SK-N-SH treated with all-trans-retinoic acid at 6 μM for 48 hours (cell line): ENCODE measurements around the gene CCBE1.

Experiments
- ATAC-seq: fragments of 200-7000 bp; cut with Tn5 transposase; 3 replicates; pipeline ENCODE4 v1.9.1; 2020; ENCODE audit warnings: mild to moderate bottlenecking, moderate library complexity
- ARNTL ChIP-seq: fragments of 450-650 bp; formaldehyde crosslinking; IDR thresholded peaks from 2 replicates; pipeline ENCODE4 v1.5.0; 2020; ENCODE audit warnings: low read depth, mild to moderate bottlenecking, moderate library complexity, borderline replicate concordance
- ESRRG ChIP-seq: fragments of 250-450 bp; sonication (Bioruptor Pico); IDR thresholded peaks from 2 replicates; pipeline ENCODE4 v1.6.1; 2021; ENCODE audit warnings: mild to moderate bottlenecking
- GLIS3 ChIP-seq: fragments of 250-450 bp; sonication (Bioruptor Pico); IDR thresholded peaks from 2 replicates; pipeline ENCODE4 v1.5.0; 2020; ENCODE audit warnings: mild to moderate bottlenecking, moderate library complexity
- ISL1 ChIP-seq: fragments of 250-450 bp; sonication (Bioruptor Pico); IDR thresholded peaks from 2 replicates; pipeline ENCODE4 v2.1.2; 2022; ENCODE audit warnings: mild to moderate bottlenecking, moderate library complexity
- OSR1 ChIP-seq: fragments of 250-450 bp; sonication (Bioruptor Pico); IDR thresholded peaks from 2 replicates; pipeline ENCODE4 v1.8.0; 2022; ENCODE audit warnings: moderate library complexity, mild to moderate bottlenecking, inconsistent platforms
- RARB ChIP-seq: fragments of 250-450 bp; sonication (Bioruptor Pico); IDR thresholded peaks from 2 replicates; pipeline ENCODE4 v1.8.0; 2021; ENCODE audit warnings: mild to moderate bottlenecking, moderate library complexity
- SNAI2 ChIP-seq: fragments of 250-450 bp; sonication (Bioruptor Pico); IDR thresholded peaks from 2 replicates; pipeline ENCODE4 v1.5.0; 2020; ENCODE audit warnings: mild to moderate bottlenecking, moderate library complexity
- TCF4 ChIP-seq: fragments of 250-450 bp; sonication (Bioruptor Pico); IDR thresholded peaks from 2 replicates; pipeline ENCODE4 v1.8.0; 2021; ENCODE audit warnings: mild to moderate bottlenecking, moderate library complexity, borderline replicate concordance
- ZC3H10 ChIP-seq: fragments of 250-450 bp; sonication (Bioruptor Pico); IDR thresholded peaks from 2 replicates; pipeline ENCODE4 v1.5.1; 2021; ENCODE audit warnings: mild to moderate bottlenecking, moderate library complexity
- ZFP3 ChIP-seq: fragments of 250-450 bp; sonication (Bioruptor Pico); IDR thresholded peaks from 2 replicates; pipeline ENCODE4 v1.5.0; 2020; ENCODE audit warnings: mild to moderate bottlenecking, moderate library complexity
- ZFP30 ChIP-seq: fragments of 450-650 bp; formaldehyde crosslinking; IDR thresholded peaks from 2 replicates; pipeline ENCODE4 v1.5.0; 2022; ENCODE audit warnings: mild to moderate bottlenecking, moderate library complexity
- ZNF70 ChIP-seq: fragments of 450-650 bp; formaldehyde crosslinking; IDR thresholded peaks from 2 replicates; pipeline ENCODE4 v1.5.0; 2020; ENCODE audit warnings: mild to moderate bottlenecking, moderate library complexity
- TF ChIP-seq, protein P1 (sequence below): fragments of 250-450 bp; sonication (Bioruptor Pico); IDR thresholded peaks from 2 replicates; pipeline ENCODE4 v1.8.0; 2021; ENCODE audit warnings: low read depth, mild to moderate bottlenecking, moderate library complexity, borderline replicate concordance
- TF ChIP-seq, protein P2 (sequence below): fragments of 250-450 bp; sonication (Bioruptor Pico); IDR thresholded peaks from 2 replicates; pipeline ENCODE4 v1.5.1; 2021; ENCODE audit warnings: mild to moderate bottlenecking, moderate library complexity
- TF ChIP-seq, protein P3 (sequence below): fragments of 250-450 bp; sonication (Bioruptor Pico); IDR thresholded peaks from 2 replicates; pipeline ENCODE4 v1.5.1; 2020; ENCODE audit warnings: low read depth, mild to moderate bottlenecking, moderate library complexity
- TF ChIP-seq, protein P4 (sequence below): fragments of 250-450 bp; sonication (Bioruptor Pico); IDR thresholded peaks from 2 replicates; pipeline ENCODE4 v1.5.0; 2020; ENCODE audit warnings: mild to moderate bottlenecking, moderate library complexity

CCBE1 gene

DNA sequence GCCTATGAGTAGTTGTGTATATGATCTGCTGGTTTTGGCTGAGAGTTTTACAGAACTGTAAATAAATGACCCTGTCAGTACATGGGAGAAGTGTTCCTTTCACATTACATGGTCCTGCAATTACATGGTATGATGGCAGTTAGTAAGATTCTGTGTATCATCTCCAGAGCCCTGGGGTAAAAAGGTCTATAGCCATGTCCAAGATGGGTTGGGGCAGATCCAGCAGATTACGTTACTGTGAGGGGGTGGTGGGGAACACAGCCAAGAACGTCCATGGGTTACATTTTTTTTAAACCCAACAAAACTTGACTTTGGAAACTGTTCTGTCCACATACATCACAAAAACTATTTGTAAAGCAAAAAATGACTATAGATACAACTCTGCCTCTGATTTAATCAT, 274.0 kb downstream of the CCBE1 start (continued):
- no peak for TF ChIP-seq GLIS3 (CRISPR knock-in tag)

DNA sequence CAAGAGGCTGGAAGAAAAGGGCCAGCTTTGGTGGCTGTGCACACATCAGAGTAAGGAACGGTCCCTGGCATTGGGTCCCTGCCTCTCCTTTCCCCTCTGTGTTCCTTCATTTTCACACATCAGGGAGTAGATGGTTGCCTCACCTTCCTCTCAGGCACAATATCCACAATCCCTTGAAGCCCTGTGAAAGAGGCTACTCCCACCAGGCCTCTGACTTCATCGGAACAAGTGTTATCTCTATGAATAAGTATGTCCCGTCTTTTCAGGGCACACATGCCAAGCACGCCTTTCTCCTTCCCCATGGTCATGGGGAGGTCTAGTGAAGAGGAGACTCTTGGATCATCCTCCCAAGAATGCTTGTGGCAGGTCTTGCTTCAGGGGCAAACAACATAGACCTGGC, 277.0 kb downstream of the CCBE1 start:
- TF ChIP-seq, protein P1, sequence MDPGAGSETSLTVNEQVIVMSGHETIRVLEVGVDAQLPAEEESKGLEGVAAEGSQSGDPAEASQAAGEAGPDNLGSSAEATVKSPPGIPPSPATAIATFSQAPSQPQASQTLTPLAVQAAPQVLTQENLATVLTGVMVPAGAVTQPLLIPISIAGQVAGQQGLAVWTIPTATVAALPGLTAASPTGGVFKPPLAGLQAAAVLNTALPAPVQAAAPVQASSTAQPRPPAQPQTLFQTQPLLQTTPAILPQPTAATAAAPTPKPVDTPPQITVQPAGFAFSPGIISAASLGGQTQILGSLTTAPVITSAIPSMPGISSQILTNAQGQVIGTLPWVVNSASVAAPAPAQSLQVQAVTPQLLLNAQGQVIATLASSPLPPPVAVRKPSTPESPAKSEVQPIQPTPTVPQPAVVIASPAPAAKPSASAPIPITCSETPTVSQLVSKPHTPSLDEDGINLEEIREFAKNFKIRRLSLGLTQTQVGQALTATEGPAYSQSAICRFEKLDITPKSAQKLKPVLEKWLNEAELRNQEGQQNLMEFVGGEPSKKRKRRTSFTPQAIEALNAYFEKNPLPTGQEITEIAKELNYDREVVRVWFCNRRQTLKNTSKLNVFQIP, result no peak
- TF ChIP-seq, protein P2, sequence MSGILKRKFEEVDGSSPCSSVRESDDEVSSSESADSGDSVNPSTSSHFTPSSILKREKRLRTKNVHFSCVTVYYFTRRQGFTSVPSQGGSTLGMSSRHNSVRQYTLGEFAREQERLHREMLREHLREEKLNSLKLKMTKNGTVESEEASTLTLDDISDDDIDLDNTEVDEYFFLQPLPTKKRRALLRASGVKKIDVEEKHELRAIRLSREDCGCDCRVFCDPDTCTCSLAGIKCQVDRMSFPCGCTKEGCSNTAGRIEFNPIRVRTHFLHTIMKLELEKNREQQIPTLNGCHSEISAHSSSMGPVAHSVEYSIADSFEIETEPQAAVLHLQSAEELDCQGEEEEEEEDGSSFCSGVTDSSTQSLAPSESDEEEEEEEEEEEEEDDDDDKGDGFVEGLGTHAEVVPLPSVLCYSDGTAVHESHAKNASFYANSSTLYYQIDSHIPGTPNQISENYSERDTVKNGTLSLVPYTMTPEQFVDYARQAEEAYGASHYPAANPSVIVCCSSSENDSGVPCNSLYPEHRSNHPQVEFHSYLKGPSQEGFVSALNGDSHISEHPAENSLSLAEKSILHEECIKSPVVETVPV, result no peak
- ATAC-seq, result no peak

DNA sequence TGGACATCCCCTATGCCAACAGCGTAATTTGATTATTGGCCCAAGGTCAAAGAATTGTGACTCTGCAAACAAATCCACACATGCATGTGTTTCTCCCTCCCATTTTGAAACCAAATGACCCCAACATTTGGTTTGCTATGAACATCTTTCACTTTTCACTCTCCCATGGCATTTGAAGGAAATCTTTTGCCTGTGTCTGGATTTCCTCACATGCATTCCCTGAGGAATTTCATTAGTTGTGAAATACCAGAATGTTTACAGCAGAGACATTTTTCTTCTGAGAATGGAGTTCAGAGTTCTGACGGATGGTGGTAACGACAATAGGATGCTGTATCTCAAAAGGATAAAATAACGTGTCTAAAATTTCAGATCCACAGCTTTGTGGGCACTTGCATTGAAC, 277.8 kb downstream of the CCBE1 start:
- TF ChIP-seq ZFP30 (CRISPR knock-in tag) (no peak), ARNTL (no peak), ZC3H10 (CRISPR knock-in tag) (no peak), ZFP3 (CRISPR knock-in tag) (no peak), ZNF70 (CRISPR knock-in tag) (no peak), RARB (CRISPR knock-in tag) (no peak), ESRRG (no peak), OSR1 (no peak), ISL1 (CRISPR knock-in tag) (peak; percentile 82), TCF4 (0 out of 2 replicates have a peak, but pooled peaks have one; percentile 52), SNAI2 (CRISPR knock-in tag) (peak; percentile 11; the same call in 1 of the 2 replicates)
- TF ChIP-seq, protein P3, sequence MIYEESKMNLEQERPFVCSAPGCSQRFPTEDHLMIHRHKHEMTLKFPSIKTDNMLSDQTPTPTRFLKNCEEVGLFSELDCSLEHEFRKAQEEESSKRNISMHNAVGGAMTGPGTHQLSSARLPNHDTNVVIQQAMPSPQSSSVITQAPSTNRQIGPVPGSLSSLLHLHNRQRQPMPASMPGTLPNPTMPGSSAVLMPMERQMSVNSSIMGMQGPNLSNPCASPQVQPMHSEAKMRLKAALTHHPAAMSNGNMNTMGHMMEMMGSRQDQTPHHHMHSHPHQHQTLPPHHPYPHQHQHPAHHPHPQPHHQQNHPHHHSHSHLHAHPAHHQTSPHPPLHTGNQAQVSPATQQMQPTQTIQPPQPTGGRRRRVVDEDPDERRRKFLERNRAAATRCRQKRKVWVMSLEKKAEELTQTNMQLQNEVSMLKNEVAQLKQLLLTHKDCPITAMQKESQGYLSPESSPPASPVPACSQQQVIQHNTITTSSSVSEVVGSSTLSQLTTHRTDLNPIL (CRISPR knock-in tag), result peak; percentile 19; the same call in 1 of the 2 replicates
- TF ChIP-seq, protein P4, sequence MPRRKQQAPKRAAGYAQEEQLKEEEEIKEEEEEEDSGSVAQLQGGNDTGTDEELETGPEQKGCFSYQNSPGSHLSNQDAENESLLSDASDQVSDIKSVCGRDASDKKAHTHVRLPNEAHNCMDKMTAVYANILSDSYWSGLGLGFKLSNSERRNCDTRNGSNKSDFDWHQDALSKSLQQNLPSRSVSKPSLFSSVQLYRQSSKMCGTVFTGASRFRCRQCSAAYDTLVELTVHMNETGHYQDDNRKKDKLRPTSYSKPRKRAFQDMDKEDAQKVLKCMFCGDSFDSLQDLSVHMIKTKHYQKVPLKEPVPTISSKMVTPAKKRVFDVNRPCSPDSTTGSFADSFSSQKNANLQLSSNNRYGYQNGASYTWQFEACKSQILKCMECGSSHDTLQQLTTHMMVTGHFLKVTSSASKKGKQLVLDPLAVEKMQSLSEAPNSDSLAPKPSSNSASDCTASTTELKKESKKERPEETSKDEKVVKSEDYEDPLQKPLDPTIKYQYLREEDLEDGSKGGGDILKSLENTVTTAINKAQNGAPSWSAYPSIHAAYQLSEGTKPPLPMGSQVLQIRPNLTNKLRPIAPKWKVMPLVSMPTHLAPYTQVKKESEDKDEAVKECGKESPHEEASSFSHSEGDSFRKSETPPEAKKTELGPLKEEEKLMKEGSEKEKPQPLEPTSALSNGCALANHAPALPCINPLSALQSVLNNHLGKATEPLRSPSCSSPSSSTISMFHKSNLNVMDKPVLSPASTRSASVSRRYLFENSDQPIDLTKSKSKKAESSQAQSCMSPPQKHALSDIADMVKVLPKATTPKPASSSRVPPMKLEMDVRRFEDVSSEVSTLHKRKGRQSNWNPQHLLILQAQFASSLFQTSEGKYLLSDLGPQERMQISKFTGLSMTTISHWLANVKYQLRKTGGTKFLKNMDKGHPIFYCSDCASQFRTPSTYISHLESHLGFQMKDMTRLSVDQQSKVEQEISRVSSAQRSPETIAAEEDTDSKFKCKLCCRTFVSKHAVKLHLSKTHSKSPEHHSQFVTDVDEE, result peak; percentile 18; the same call in 1 of the 2 replicates
- TF ChIP-seq, protein P2, result no peak
- no peak for ATAC-seq

DNA sequence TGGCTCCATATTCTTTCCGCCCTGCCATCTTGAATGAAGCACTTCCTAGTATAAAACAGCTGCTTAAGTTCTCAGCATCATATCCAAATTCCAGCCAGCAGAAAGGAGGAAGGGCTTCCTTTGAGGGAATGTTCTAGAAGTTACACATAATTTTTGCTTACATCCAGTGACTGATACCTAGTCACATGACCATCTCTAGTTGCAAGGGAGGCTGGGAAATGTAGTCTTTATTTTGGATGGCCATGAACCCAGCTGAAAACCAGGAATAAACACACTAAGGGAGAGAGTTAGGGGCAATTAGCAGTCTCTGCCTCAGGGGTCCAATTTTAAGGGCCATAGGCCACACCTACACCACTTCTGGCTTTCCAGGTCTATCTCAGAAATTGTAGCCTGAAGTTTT, 280.4 kb downstream of the CCBE1 start:
- TF ChIP-seq, protein P2, result no peak
- TF ChIP-seq ISL1 (CRISPR knock-in tag), result no peak
- TF ChIP-seq ZFP3 (CRISPR knock-in tag), result no peak
- TF ChIP-seq RARB (CRISPR knock-in tag), result no peak
- no peak for TF ChIP-seq SNAI2 (CRISPR knock-in tag)
- ATAC-seq, result no peak

DNA sequence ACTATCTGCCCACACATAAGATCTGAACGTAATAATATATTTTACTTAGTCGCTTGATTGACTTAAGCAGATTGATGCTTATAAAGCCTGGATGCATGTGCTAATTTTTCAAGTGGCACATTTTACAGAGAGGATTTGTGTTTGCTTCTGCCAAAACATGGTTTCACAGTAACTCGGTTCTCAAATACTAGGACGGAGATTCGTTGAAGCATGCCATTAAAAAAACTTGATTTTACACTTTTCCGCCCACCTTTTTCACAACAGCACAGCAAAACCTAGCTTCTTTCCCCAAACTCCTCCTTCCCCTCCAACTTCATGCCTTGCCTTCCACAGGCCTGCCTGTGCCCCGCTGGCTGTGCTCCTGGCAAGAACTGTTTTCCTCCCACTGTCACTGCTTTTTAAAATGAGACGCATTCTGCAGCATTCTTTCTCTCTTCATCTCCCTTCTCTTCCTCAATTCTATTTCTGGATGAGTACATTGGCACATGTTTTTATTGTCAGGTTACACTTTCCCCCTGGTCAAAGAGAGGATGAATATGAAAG, 283.0 kb downstream of the CCBE1 start:
- TF ChIP-seq SNAI2 (CRISPR knock-in tag) (no peak), ESRRG (no peak)
- TF ChIP-seq, protein P4, result no peak
- ATAC-seq, result no peak
